ENCODE results near the gene LRRC27. TPM values are rescaled to one million over a fixed set of nuclear protein-coding genes. Genes with fewer than 3 reads are reported as not detected.
"Not testable (repeated sequence)": the region's sequence is repeated elsewhere in the genome, so short reads cannot be mapped to it uniquely, and the experiment has no call there.

The LRRC27 gene
- total RNA-seq, 1 donor from 2014 or later = 15.5 TPM

DNA sequence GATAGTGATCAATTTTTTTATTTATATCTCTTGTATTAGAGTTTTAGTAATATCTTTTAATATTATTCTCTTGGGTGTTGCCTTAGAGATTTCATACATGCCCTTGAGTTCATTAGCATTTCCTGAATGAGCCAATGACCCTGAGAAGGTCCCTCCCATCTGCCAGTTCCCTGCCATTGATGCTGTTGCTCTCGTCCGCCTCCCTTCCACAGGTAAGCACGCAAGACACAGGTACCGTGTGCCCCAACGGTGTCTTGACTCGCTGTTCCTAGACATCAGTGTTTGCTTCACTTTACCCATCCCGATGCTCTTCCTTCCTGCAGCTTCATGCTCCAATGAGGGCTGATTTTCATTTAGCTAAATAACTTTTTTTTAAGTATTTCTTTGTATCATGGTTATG, 45.3 kb downstream of the LRRC27 start:
- Histone ChIP-seq H3K27me3 (ENCODE audit: low read depth) (no peaks in the 10 kb centered on the region), H3K9me3 (no peaks in the 10 kb centered on the region), H3K4me3 (no peak overlapping the region), H3K27ac (peak overlapping the region; percentile 73), H3K36me3 (no peaks in the 10 kb centered on the region), H3K4me1 (peaks cover 21% of the 10 kb centered on the region)
- DNase-seq (no peak), ATAC-seq (no peak)
- intact Hi-C loops (cut with DNase I) = no loop called here
- TF ChIP-seq, protein P1, sequence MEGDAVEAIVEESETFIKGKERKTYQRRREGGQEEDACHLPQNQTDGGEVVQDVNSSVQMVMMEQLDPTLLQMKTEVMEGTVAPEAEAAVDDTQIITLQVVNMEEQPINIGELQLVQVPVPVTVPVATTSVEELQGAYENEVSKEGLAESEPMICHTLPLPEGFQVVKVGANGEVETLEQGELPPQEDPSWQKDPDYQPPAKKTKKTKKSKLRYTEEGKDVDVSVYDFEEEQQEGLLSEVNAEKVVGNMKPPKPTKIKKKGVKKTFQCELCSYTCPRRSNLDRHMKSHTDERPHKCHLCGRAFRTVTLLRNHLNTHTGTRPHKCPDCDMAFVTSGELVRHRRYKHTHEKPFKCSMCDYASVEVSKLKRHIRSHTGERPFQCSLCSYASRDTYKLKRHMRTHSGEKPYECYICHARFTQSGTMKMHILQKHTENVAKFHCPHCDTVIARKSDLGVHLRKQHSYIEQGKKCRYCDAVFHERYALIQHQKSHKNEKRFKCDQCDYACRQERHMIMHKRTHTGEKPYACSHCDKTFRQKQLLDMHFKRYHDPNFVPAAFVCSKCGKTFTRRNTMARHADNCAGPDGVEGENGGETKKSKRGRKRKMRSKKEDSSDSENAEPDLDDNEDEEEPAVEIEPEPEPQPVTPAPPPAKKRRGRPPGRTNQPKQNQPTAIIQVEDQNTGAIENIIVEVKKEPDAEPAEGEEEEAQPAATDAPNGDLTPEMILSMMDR (IDR thresholded peaks at IDR 0.05) = no peak

DNA sequence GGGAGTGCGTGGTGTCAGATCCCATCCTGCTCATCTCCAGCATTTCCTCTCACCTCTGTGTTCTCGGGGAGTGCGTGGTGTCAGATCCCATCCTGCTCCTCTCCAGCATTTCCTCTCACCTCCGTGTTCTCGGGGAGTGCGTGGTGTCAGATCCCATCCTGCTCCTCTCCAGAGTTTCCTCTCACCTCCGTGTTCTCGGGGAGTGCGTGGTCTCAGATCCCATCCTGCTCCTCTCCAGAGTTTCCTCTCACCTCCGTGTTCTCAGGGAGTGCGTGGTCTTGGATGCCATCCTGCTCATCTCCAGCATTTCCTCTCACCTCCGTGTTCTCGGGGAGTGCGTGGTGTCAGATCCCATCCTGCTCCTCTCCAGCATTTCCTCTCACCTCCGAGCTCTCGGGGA, 47.0 kb downstream of the LRRC27 start:
- H3K4me3 ChIP-seq; H3K36me3 ChIP-seq; ATAC-seq; intact Hi-C loops (cut with DNase I); H3K27ac ChIP-seq; H3K27me3 ChIP-seq (ENCODE audit: low read depth); DNase-seq; H3K9me3 ChIP-seq: not testable (repeated sequence)
- peaks cover 21% of the 10 kb centered on the region for H3K4me1 ChIP-seq

DNA sequence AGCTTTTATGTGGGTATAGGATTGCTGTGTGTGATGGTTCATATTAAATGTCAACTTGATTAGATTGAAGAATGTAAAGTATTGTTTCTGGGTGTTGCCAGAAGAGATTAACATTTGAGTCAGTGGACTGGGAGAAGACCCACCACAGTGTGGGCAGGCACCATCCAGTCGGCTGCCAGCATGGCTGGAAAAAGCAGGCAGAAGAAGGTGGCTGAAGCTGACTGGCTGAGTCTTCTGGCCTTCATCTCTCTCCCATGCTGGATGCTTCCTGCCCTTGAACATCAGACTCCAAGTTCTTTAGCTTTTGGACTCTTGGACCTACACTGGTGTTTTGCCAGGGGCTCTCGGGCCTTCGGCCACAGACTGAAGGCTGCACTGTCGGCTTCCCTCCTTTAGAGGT, 49.0 kb downstream of the LRRC27 start:
- ATAC-seq; H3K9me3 ChIP-seq; intact Hi-C loops (cut with DNase I); DNase-seq; H3K36me3 ChIP-seq; H3K27me3 ChIP-seq (ENCODE audit: low read depth); H3K27ac ChIP-seq; H3K4me3 ChIP-seq: not testable (repeated sequence)
- peaks cover 10% of the 10 kb centered on the region for H3K4me1 ChIP-seq

DNA sequence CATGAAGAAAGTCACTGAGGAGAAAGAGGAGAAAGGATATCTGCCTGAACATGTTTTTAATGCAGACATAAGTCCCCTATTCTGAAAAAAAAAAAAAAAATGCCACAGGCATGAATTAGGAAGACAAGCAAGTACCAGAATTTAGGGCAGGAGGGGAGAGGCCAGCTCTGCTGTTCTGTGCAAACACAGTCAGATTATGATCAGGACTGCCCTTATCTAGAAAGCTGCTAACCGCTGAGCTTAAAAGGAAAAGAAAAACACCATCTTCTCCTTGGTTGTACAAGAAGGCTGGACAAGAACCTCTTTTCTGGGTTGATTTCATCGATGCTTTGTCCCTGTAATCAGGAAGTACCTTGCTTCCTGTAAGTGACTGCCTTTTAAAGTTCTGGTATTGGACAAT, 49.7 kb downstream of the LRRC27 start:
- H3K4me3 ChIP-seq = no peak overlapping the region
- H3K36me3 ChIP-seq = no peaks in the 10 kb centered on the region
- no peaks in the 10 kb centered on the region for H3K9me3 ChIP-seq
- no peak for DNase-seq
- H3K4me1 ChIP-seq = peaks cover 3% of the 10 kb centered on the region
- intact Hi-C loops (cut with DNase I) = no loop called here
- ATAC-seq = no peak
- TF ChIP-seq, protein P1 (IDR thresholded peaks at IDR 0.05) = no peak
- H3K27me3 ChIP-seq (ENCODE audit: low read depth) = no peaks in the 10 kb centered on the region
- H3K27ac ChIP-seq = no peak overlapping the region

DNA sequence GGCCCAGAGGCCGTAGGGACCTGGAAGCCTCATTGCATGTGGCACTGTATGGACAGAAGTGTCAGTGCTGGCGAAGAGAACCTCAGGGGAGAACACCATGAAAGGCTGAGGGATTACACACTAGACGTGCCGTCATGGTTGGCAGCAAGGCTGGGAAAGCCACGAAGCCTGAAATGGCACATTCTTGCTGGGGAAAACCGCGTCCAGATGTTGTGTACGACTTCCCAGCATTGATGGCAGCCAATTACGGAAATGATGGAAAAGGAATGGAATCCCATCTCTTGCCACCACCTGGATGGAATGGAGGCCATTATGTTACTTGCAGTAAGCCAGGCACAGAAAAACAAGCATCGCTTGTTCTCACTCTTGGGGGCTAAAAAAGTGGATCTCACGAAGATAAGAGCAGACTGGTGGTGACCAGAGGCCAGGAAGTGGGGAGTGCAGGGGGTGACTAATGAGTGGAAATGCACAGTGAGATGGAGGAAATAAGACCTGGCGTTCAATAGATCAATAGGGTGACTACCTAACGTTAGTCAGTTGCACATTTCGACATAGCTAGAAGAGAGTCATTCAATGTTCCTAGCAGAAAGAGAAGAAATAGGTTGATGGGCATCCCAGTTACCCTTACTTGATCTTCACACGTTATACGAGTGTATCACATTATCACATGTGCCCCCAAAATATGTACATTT, 50.4 kb downstream of the LRRC27 start:
- Histone ChIP-seq H3K4me1 (no peaks in the 10 kb centered on the region), H3K36me3 (no peaks in the 10 kb centered on the region), H3K27me3 (ENCODE audit: low read depth) (no peaks in the 10 kb centered on the region), H3K4me3 (no peak overlapping the region), H3K9me3 (no peaks in the 10 kb centered on the region), H3K27ac (no peak overlapping the region)
- no peak for DNase-seq
- TF ChIP-seq, protein P1 (IDR thresholded peaks at IDR 0.05) = no peak
- intact Hi-C loops (cut with DNase I) = no loop called here
- no peak for ATAC-seq

DNA sequence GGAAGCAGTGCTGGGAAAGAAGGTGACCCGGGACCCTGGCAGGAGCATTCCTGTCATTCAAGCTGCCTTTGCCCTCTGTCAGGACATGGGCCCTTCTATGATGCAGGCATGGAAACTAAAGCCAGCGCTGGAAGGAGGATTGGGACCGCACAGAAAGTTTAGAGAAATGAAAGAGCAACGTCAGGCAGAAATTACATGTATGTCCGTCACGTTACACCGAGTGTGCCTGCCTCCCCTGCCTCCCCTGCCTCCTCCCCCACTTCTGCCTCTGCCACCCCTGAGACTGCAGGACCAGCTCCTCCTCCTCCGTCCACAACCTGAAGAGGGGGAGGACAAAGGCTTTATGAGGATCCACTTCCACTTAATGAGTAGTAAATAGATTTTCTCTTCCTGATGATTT, 51.1 kb downstream of the LRRC27 start:
- H3K4me3 ChIP-seq = no peak overlapping the region
- intact Hi-C loops (cut with DNase I) = no loop called here
- no peak overlapping the region for H3K27ac ChIP-seq
- H3K27me3 ChIP-seq (ENCODE audit: low read depth) = no peaks in the 10 kb centered on the region
- no peak for ATAC-seq
- no peaks in the 10 kb centered on the region for H3K36me3 ChIP-seq
- TF ChIP-seq, protein P1 (IDR thresholded peaks at IDR 0.05) = no peak
- no peaks in the 10 kb centered on the region for H3K9me3 ChIP-seq
- peaks cover 5% of the 10 kb centered on the region for H3K4me1 ChIP-seq
- DNase-seq = no peak
